Measurements from ENCODE around the gene EFNA3.

EFNA3 gene

DNA sequence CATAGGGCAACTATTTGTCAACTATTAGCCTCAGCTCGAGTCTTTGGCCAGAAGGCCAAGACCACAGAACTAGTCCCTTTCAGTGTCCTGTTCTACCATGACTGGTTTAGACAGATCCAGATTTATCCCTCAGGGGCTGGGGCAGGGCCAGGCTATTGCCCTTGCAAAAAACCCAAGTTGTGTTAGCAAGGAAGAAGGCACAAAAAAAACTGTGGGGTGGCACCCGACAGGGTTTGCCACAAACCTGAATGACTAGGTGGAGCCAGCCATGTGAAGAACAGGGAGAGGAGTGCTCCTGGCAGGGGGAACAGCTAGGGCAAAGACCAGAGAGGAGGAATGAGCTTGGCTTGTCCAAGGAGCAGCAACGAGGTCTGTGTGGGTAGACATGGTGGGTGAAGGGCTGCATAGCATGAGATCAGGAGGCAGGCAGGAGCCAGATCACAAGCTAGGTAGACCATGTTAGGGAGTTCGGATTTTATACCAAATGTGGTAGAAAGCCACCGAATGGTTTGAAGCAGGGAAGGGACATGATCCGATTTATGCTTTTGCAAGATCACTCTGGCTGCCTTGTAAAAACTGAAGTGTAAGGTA is 40.7 kb upstream of the EFNA3 start:
- Histone ChIP-seq H3K27ac (ENCODE audit: insufficient read depth, low read depth, low read length, poor library complexity, severe bottlenecking) (no peak overlapping the region), H3K27me3 (ENCODE audit: control insufficient read depth, insufficient read depth, low read length, poor library complexity, severe bottlenecking) (no peaks in the 10 kb centered on the region), H3K4me1 (ENCODE audit: control insufficient read depth, insufficient read depth, low read length) (no peaks in the 10 kb centered on the region), H3K9me3 (ENCODE audit: control insufficient read depth, low read length) (no peaks in the 10 kb centered on the region), H3K4me3 (ENCODE audit: insufficient read depth, low read depth, low read length) (no peak overlapping the region), H3K36me3 (ENCODE audit: control insufficient read depth, insufficient read depth, low read length) (no peaks in the 10 kb centered on the region)
- WGBS, 2 experiments: 93 to 94% methylated on average over 6 of the region's 6 CpGs

DNA sequence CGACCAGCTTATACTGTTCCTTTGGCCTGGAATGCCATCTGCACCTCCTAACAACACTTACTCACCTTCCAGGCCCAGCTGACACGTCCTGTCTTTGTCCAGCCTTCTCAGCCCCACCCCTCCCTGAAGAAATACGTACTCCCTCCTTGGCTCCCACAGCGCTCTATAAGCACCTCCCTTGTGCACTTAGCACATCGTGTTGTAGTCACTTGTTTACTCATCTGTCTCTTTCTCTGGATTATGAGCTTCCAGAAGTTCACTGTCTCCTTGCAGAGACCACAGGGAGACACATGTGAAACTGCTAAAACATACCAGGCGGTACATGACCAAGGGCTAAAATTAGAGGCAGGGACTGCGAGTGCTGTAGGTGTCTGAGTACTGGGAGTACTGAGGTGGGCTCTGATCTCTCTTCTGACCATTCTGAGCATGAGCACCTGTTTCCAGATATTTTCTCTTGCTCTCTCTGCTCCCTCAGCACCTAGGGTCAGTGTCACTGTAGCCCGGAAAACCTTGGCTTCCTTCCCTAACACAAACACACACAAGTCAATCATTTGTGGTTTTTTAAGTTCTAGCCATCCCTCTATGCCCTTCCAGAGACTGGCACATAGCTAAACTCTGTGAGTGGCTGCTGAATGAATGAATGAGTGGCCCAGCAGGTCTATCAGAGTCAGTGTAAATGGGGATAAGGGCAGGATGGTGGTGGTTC is 39.9 kb upstream of the EFNA3 start:
- H3K9me3 ChIP-seq (ENCODE audit: control insufficient read depth, low read length): no peaks in the 10 kb centered on the region
- no peaks in the 10 kb centered on the region for H3K4me1 ChIP-seq (ENCODE audit: control insufficient read depth, insufficient read depth, low read length)
- no peak overlapping the region for H3K27ac ChIP-seq (ENCODE audit: insufficient read depth, low read depth, low read length, poor library complexity, severe bottlenecking)
- H3K36me3 ChIP-seq (ENCODE audit: control insufficient read depth, insufficient read depth, low read length): no peaks in the 10 kb centered on the region
- 78 to 79% methylated on average over 8 of the region's 8 CpGs for WGBS, 2 experiments
- no peaks in the 10 kb centered on the region for H3K27me3 ChIP-seq (ENCODE audit: control insufficient read depth, insufficient read depth, low read length, poor library complexity, severe bottlenecking)
- no peak overlapping the region for H3K4me3 ChIP-seq (ENCODE audit: insufficient read depth, low read depth, low read length)

DNA sequence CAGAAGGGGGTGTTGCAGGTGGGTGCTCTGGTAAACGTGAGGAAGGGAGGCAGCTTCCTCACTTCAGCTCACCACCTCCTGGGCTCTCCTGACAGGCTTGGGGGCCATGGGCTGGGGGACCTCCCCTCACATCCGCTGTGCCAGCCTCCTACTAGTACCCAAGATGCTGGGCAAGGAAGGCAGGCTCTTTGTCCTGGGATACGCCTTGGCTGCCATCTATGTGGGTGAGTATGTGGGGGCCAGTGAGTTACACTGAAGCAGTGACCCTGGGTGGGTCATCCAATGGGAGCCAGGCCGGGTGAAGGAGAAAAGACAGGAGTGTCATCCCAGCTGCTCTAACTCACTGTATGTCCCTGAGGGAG is 39.3 kb upstream of the EFNA3 start:
- 85 to 86% methylated on average over 4 of the region's 4 CpGs for WGBS, 2 experiments
- no peak overlapping the region for H3K27ac ChIP-seq (ENCODE audit: insufficient read depth, low read depth, low read length, poor library complexity, severe bottlenecking)
- no peaks in the 10 kb centered on the region for H3K27me3 ChIP-seq (ENCODE audit: control insufficient read depth, insufficient read depth, low read length, poor library complexity, severe bottlenecking)
- no peaks in the 10 kb centered on the region for H3K36me3 ChIP-seq (ENCODE audit: control insufficient read depth, insufficient read depth, low read length)
- no peak overlapping the region for H3K4me3 ChIP-seq (ENCODE audit: insufficient read depth, low read depth, low read length)
- H3K9me3 ChIP-seq (ENCODE audit: control insufficient read depth, low read length): no peaks in the 10 kb centered on the region
- peaks cover under 1% of the 10 kb centered on the region for H3K4me1 ChIP-seq (ENCODE audit: control insufficient read depth, insufficient read depth, low read length)

DNA sequence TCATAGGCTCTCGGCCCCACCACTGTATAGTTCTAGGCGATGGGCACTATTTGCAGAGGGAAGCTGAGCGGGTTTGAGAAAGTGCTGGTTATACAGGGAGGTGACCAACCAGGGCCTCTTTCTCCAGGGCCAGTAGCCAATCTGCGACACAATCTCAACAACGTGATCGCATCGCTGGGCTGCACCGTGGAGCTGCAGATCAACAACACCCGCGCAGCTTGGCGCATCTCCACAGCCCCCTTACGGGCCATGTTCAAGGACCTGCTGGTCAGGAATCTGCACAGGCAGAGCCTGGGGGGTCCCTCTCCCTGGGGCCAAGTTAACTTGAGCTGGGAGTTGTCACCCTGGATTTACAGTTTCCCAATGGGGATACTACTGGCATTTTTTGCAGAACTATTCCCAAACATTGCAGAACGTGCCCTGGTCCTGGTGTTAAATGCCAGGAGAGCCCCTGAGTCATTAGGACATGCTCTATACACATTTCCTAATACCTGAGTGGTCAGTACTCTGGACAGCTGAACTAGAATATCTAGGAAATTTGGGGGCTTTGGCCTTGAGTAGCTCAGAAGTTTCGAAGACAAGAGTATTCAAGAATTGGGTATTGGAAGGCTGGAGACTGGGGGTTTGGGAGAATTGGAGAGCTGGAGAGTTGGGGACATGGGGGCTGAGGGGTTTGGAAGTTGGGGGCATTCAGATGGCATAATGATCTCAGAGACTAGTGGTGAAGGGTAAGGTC is 38.1 kb upstream of the EFNA3 start:
- WGBS, 2 experiments: 94 to 95% methylated on average over 14 of the region's 14 CpGs
- Histone ChIP-seq H3K9me3 (ENCODE audit: control insufficient read depth, low read length) (no peaks in the 10 kb centered on the region), H3K36me3 (ENCODE audit: control insufficient read depth, insufficient read depth, low read length) (no peaks in the 10 kb centered on the region)

DNA sequence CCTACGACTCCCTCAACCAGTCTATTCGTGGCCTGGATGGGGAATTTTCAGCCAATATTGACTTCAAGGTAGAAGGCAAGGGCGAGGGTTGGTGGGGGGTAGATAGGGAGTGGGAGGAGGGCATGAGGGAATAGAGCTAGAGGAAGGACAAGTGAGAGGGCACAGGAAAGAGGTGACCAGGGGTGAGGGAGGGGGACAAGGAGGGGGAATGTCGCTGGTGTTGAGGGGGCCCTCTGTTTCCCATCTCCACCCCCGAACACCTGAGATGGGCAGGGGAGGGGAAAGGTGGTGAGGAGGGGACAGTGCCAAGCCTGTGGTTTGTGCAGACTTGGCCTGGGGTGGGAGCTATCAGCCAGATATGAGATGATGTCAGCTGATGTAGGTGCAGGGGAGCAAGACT is 35.8 kb upstream of the EFNA3 start:
- no peaks in the 10 kb centered on the region for H3K36me3 ChIP-seq (ENCODE audit: control insufficient read depth, insufficient read depth, low read length)
- H3K9me3 ChIP-seq (ENCODE audit: control insufficient read depth, low read length): no peaks in the 10 kb centered on the region
- H3K27ac ChIP-seq (ENCODE audit: insufficient read depth, low read depth, low read length, poor library complexity, severe bottlenecking): no peak overlapping the region
- H3K4me3 ChIP-seq (ENCODE audit: insufficient read depth, low read depth, low read length): no peak overlapping the region
- 90% methylated on average over 5 of the region's 5 CpGs for WGBS, 2 experiments
- H3K27me3 ChIP-seq (ENCODE audit: control insufficient read depth, insufficient read depth, low read length, poor library complexity, severe bottlenecking): no peaks in the 10 kb centered on the region
- H3K4me1 ChIP-seq (ENCODE audit: control insufficient read depth, insufficient read depth, low read length): peaks cover 15% of the 10 kb centered on the region

More for the DNA sequence above, 38.1 kb upstream of the EFNA3 start:
- Histone ChIP-seq H3K27ac (ENCODE audit: insufficient read depth, low read depth, low read length, poor library complexity, severe bottlenecking) (no peak overlapping the region), H3K27me3 (ENCODE audit: control insufficient read depth, insufficient read depth, low read length, poor library complexity, severe bottlenecking) (no peaks in the 10 kb centered on the region), H3K4me3 (ENCODE audit: insufficient read depth, low read depth, low read length) (no peak overlapping the region), H3K4me1 (ENCODE audit: control insufficient read depth, insufficient read depth, low read length) (peaks cover 9% of the 10 kb centered on the region)

DNA sequence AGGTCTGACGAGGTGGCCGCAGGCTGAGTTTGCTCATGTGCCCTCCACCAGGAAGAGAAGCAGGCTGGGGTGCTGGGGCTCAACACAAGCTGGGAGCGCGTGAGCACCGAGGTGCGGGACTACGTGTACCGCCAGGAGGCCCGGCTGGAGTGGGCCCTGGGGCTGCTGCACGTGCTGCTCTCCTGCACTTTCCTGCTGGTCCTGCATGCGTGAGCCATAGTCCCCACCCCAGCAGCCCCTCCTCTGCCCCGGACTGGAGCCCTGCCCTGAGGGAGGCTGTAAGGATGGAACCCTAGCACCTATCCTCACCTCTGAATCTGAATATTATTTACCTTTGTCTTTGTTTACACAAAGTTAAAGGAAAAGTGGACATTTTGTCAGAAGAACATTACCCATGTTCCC is 35.3 kb upstream of the EFNA3 start:
- Histone ChIP-seq H3K4me1 (ENCODE audit: control insufficient read depth, insufficient read depth, low read length) (peaks cover 17% of the 10 kb centered on the region), H3K9me3 (ENCODE audit: control insufficient read depth, low read length) (no peaks in the 10 kb centered on the region), H3K27me3 (ENCODE audit: control insufficient read depth, insufficient read depth, low read length, poor library complexity, severe bottlenecking) (no peaks in the 10 kb centered on the region), H3K4me3 (ENCODE audit: insufficient read depth, low read depth, low read length) (no peak overlapping the region), H3K27ac (ENCODE audit: insufficient read depth, low read depth, low read length, poor library complexity, severe bottlenecking) (no peak overlapping the region), H3K36me3 (ENCODE audit: control insufficient read depth, insufficient read depth, low read length) (no peaks in the 10 kb centered on the region)
- 81% methylated on average over 12 of the region's 12 CpGs for WGBS, 2 experiments

DNA sequence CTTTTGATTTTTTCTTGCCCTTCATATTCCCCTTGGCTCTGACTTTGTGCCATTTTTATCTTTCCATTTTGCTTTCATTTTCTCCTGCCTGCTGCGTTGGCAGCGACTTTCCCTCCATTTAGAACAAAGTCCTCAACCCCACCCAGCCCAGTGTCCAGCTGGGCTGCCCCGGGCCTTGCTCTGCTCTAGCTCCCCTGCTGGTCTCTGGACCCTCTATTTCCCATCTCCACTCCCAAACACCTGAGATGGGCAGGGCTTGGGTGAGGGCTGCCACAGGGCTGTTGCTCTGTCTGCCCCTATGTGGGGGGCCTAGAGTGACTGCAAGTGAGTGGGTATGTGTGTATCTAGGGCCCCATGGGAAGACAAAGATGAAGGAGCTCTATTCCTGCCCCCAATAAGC is 34.8 kb upstream of the EFNA3 start:
- Histone ChIP-seq H3K36me3 (ENCODE audit: control insufficient read depth, insufficient read depth, low read length) (no peaks in the 10 kb centered on the region), H3K27ac (ENCODE audit: insufficient read depth, low read depth, low read length, poor library complexity, severe bottlenecking) (no peak overlapping the region), H3K27me3 (ENCODE audit: control insufficient read depth, insufficient read depth, low read length, poor library complexity, severe bottlenecking) (no peaks in the 10 kb centered on the region), H3K9me3 (ENCODE audit: control insufficient read depth, low read length) (no peaks in the 10 kb centered on the region), H3K4me3 (ENCODE audit: insufficient read depth, low read depth, low read length) (no peak overlapping the region), H3K4me1 (ENCODE audit: control insufficient read depth, insufficient read depth, low read length) (peaks cover 20% of the 10 kb centered on the region)
- WGBS, 2 experiments: 86 to 90% methylated on average over 3 of the region's 3 CpGs

DNA sequence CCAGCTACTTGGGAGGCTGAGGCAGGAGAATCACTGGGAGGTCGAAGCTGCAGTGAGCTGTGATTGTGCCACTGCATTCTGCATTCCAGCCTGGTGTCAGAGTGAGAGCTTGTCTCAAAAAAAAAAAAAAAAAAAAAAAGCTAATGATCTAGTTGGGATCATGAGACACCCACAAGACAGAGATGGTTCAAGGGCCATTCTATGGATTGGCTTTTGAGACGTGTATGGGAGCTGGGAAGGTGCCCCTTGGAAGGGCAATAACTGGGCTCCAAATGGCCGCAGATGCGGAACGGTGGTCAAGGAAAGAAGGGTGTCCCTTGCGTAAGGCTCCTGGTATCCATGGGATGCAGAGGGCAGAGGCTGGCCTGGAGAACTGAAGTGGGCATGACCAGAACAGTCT is 34.3 kb upstream of the EFNA3 start:
- WGBS, 2 experiments: 94 to 95% methylated on average over 6 of the region's 6 CpGs

DNA sequence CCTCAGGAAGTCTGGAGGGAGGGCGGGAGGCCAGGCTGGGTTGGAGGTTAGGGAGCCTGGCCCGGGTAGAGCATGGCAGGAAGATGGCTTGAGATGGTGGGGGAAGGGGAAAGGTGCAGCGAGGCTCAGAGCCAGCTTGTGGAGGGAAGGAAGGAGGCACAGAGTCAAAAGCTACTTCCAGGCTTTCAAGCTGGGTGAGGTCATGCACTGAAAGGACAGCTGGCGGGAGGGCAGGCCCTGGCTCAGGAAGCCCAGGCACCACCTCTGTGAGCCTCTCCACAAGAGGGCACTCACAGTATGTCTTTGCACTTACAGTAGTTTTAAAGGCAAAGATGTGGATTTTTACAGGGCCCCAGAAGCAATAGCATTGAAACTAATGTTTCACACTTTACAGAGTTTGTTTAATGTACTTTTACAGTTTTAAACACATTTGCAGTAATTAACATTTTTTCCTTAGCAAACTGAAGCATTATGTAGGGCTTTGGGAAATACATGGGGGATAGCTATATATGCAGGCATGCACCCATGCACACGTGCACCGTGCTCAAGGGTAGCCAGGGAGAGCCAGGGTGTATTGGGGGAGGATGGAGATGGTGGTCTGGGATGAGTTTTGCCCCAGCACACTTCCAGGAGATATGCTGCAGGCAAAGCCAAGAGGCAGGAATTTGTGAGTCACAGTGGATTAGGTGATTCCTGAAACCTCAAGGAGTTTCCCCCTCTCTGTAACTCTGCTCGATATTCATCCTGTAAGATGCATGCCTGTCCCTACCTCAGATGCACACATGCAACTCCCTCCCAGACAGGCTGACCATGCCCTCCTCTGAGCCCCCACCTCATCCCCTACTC is 33.6 kb upstream of the EFNA3 start:
- Histone ChIP-seq H3K4me3 (ENCODE audit: insufficient read depth, low read depth, low read length) (no peak overlapping the region), H3K27me3 (ENCODE audit: control insufficient read depth, insufficient read depth, low read length, poor library complexity, severe bottlenecking) (no peaks in the 10 kb centered on the region), H3K36me3 (ENCODE audit: control insufficient read depth, insufficient read depth, low read length) (no peaks in the 10 kb centered on the region), H3K27ac (ENCODE audit: insufficient read depth, low read depth, low read length, poor library complexity, severe bottlenecking) (no peak overlapping the region), H3K4me1 (ENCODE audit: control insufficient read depth, insufficient read depth, low read length) (peaks cover 23% of the 10 kb centered on the region), H3K9me3 (ENCODE audit: control insufficient read depth, low read length) (no peaks in the 10 kb centered on the region)
- WGBS, 2 experiments: 54 to 59% methylated on average over 7 of the region's 7 CpGs

More for the DNA sequence above, 34.3 kb upstream of the EFNA3 start:
- Histone ChIP-seq H3K27me3 (ENCODE audit: control insufficient read depth, insufficient read depth, low read length, poor library complexity, severe bottlenecking) (no peaks in the 10 kb centered on the region), H3K4me3 (ENCODE audit: insufficient read depth, low read depth, low read length) (no peak overlapping the region), H3K36me3 (ENCODE audit: control insufficient read depth, insufficient read depth, low read length) (no peaks in the 10 kb centered on the region), H3K9me3 (ENCODE audit: control insufficient read depth, low read length) (no peaks in the 10 kb centered on the region), H3K27ac (ENCODE audit: insufficient read depth, low read depth, low read length, poor library complexity, severe bottlenecking) (no peak overlapping the region), H3K4me1 (ENCODE audit: control insufficient read depth, insufficient read depth, low read length) (peaks cover 20% of the 10 kb centered on the region)

Measured in ectodermal cell (in vitro differentiated cells).